GM19467 (cell line): Measurements from ENCODE around the gene TLE5.
"Not testable (repeated sequence)": the region's sequence is repeated elsewhere in the genome, so short reads cannot be mapped to it uniquely, and the experiment has no call there.

Experiments used
- ATAC-seq: cut with Tn5 transposase; IDR thresholded peaks from one replicate; pipeline ENCODE4 v1.9.1; 2021; ENCODE audit warnings: mild to moderate bottlenecking, moderate library complexity; ENCODE audit not compliant: unreplicated experiment

The TLE5 gene

DNA sequence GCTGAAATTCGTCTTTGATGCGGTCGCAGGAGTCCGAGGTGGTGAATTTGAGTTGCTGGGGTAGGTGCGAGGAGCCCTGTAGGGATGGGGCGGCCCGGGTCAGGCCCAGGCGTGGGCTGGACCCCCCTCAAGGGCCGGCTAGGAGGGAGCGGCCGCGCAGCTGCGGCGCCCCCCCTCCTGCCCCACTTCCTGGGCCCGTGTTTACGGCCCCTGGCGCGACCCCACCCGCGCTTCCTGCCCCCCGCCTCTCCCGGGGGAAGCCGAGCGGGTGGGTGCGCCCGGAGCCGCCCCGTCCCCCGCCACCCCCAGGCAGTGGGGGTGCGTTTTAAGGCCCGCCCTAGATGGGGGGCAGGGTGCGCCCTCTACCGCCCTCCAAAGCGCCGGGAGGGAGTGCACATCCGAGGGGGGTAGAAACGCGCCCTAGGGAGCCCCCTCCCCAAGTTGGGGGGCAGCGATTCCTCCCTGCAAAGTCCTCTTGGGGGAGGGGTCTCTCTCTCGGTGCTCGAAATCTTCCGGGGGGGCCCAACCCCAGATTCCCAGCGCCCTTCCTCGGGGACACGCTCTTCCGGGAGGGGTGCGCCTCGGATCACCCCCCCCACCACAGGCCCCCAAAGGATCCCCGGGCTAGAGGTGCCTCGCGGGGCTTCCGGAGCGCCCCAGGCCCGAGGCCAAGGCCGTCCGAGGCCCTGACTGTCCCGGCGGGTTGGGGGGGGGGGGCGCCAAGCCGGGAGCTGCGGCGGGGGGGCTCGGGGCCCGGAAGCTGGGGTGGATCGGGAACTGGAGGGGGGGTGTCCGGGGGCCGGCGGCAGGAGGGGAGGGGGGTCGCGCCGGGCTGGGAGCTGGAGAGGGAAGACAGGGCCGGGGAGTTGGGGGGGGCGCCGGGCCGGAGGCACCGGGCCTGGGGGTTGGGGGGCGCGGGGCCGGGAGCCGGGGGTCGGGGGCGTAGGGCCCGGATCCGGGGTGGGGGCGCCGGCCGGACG lies 823 bp downstream of the TLE5 start:
- ATAC-seq = no peak

GRCh38 chr19:3060857-3061181 lies 1.5 kb downstream of the TLE5 start:
- no peak for ATAC-seq

GRCh38 chr19:3059653-3060052 lies 2.6 kb downstream of the TLE5 start:
- ATAC-seq = no peak

GRCh38 chr19:3058821-3059314 lies 3.4 kb downstream of the TLE5 start:
- no peak for ATAC-seq

DNA sequence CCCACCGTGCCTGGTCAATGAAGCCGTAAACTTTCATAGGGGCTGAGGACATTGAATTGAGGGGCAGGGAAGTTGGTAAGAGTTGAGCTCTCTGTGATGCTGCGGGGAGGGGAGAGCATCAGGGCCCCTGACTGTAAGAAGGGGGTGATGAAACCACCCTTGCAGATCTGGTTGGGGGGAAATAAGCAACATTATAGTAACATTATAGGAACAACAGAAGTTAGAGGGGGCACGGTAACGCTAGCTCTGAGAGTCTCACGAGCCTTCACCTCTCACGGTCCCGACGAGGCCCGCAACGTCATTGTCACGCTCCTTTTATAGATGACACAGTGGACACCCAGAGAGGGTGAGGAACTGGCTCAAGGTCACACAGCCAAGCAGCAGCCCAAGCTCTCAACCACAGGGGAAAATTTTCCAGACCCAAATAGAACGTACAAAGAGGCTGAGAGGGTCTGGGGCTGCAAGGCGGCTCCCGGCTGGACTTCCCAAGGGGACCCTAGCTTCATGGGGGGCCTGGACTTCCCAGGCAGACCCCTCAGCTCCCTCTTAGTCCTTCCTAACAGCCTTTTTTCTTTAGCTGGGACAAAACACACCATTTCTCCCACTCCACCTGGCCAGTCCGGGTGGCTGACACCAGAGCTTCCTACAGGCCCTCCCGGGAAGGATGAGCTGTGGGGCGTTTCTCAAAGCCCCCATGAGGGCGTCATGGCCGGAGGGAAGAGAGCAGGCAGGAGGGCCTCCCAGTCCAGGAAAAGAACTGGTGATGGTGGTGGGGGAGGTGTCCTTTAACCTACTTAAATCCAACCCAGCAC lies 4.1 kb downstream of the TLE5 start:
- no peak for ATAC-seq

DNA sequence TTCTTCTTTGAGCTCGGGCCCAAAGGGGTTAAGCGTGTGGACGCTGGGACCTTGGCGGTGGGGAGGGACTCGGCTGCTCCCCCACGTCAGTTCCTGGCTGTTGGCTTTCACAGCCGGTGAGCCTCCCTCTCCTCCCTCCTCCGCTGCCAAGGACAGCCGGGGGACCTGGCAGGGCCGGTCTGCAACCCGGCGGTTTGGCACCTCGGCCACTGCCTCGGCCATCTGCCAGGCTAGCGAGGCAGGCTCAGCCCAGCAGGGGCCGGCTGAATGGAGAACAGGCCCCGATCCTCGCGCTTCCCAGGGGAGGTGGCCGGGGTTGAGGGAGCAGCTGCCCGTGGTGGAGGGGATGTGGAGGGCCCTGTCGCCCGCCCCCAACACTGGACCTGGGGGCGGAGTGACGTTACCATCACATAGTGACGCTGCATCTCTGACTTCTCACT lies 5.0 kb downstream of the TLE5 start:
- ATAC-seq = no peak

DNA sequence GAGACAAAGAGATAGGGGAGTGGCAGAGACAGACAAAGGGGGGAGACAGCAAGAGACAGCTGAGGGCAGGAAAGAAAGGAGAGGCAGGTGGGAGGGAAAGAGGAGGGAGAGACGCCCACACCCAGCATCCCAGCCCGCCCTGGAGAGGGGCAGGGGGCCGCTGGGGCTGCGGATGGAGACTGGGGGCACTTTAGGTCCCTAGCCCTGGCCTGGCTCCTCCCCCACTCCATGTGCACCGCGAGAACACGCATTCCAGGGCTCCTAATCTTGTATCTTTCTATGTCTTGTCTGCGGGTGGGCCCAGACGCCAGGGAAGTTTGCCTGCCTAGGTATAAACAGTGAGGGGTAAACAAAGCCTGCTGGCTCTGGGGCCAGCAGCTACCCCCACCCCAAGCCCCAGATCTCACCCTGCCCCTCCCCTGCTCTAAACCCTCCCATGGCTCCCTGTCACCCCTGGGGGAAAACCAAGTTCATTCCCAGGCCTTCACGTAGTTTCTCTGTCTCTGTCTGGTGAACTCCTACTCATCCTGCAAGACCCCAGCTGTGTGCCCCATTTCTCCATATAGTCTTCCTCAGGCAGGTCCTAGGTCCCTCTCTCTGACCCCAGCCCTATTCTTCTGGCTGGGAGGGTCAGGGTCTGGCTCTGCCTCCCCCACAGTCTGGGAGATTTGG lies 5.7 kb downstream of the TLE5 start:
- ATAC-seq = no peak

- no peak for ATAC-seq
Observed at GRCh38 chr19:3055741-3056416, 6.4 kb downstream of the TLE5 start.

DNA sequence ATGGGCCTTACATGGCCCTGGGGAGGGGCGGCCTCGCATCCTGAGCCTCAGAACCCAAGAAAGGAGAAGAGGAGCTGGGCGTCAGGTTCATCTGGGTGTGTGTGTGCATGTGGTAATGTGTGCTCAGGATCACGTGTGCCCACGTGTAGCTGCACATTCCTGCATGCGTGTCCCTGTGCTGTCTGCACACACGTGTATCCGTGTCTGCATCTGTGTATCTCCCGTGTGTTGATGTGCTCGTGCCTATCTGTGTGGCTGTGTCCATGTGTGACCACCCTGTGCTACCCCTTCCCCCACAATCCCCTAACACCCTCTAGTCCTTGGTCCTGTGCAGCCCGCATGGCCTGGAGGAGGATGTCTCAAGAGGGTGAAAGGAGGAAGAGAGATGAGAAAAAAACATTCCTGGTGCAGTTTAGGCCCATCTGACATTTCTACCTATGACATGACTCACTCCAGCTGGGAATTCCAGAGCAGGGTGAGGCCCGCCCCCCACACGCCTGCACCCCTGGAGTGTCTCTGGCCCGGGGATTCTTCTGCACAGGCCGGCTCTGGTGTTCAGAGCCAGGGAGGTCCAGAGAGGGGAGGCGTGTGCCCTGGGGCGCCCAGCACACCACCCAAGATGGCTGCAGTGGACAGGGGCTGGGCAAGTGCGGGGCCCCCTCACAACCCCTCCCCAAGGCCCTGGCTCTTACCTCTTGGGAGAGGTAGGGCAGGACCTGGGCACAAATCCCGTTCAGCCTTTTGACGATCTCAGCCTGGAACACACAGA lies 7.1 kb downstream of the TLE5 start:
- ATAC-seq = no peak

DNA sequence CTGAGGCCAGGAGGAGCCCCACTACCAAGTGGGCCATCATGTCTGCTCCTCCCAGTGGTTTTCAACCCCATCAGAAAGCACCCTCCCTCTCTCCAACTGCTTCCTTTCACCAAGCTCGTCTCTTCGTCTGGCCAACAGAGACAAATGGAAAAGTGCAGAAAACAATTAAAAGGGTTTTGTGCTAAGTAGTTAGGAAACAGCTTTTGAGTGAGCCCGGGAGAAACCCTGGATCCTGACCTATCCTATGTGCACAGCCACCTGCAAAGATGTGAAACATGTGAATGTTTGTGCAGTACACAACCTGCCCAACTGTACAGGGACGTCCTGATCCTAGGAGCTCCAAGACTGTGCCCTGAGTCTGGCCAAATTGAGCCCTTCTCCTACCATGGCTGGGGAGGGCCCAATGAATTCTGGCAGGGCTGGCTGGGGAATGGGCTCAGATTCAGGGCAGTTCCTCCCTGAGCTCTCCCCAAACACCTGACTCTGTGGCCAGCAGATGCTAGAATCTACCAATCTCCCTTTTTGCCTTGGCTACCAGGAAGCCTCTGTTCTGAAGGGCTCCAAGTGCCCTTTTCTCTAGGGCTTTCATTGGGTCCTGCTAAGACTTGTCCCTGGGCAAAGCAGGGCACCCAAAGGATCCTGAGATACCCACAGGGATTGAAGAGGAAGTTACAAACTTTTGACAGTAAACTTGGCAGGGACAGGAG lies 7.9 kb downstream of the TLE5 start:
- ATAC-seq = no peak

DNA sequence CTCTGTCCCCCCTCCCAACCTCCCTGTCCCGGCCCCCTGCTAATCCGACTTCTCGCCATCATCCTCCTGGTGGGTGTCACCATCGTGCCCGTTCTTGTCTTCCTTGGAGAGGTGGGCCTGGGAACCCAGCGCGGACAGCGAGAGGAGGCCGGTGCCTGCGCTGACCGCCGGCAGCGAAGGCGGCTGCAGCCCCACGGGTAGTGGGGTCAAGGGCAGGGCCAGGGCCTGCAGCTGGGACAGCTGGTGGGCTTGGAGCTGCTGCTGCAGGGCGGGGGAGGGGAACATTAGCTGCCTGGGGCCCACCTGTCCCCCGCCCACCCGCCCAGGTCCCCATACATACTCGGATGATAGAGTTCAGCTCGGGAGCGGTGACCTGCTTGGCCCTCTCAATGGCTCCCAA lies 8.5 kb downstream of the TLE5 start:
- ATAC-seq = no peak

GRCh38 chr19:3053218-3053621 lies 9.1 kb downstream of the TLE5 start:
- ATAC-seq = no peak

GRCh38 chr19:3050016-3050415 lies 12.3 kb downstream of the TLE5 start:
- ATAC-seq = not testable (repeated sequence)

GRCh38 chr19:3049089-3049488 lies 13.2 kb downstream of the TLE5 start:
- no peak for ATAC-seq

GRCh38 chr19:3048190-3048533 lies 14.1 kb downstream of the TLE5 start:
- no peak for ATAC-seq

- ATAC-seq = no peak
Observed at GRCh38 chr19:3047496-3048189, 14.7 kb downstream of the TLE5 start.

- no peak for ATAC-seq
Observed at GRCh38 chr19:3046698-3047495, 15.4 kb downstream of the TLE5 start.
